Kidney (tissue), 14 donors: ENCODE data around the gene TSNAXIP1. TPM values are rescaled to one million over a fixed set of nuclear protein-coding genes. Genes with fewer than 3 reads are reported as not detected.
A peak's percentile ranks its signal among the peaks of the same experiment; 100 is the strongest.
"Not testable (repeated sequence)": the region's sequence is repeated elsewhere in the genome, so short reads cannot be mapped to it uniquely, and the experiment has no call there.

ENCODE experiments used
- DNase-seq, 5 donors: peaks; one replicate each; pipeline ENCODE4 v3.0.0-alpha.2; 2013 to 2020
- FAIRE-seq: peaks from 2 replicates; lab custom pipeline; 2012; peaks lifted over from hg19 to GRCh38; lab: Jason Lieb, UNC
- H3K27ac ChIP-seq, 2 donors: one replicate each; pipeline ENCODE4 v1.7.0; 2013; ENCODE audit warnings: low read depth in 2 of 2, low read length in 2 of 2, inconsistent platforms in 1 of 2
- H3K27me3 ChIP-seq: one replicate; pipeline ENCODE4 v1.7.1; 2013; ENCODE audit warnings: low read length, inconsistent platforms; ENCODE audit not compliant: control insufficient read depth, insufficient read depth
- H3K36me3 ChIP-seq, 3 donors: one replicate each; pipeline versions ENCODE4 v1.7.0 to v1.7.1; 2013; ENCODE audit warnings: low read length in 3 of 3, control low read depth in 1 of 3, inconsistent platforms in 1 of 3; ENCODE audit not compliant: insufficient read depth in 3 of 3, control insufficient read depth in 2 of 3
- H3K4me1 ChIP-seq, 3 donors: one replicate each; pipeline versions ENCODE4 v1.7.0 to v1.7.1; 2013; ENCODE audit warnings: low read length in 3 of 3, inconsistent platforms in 1 of 3, low read depth in 1 of 3; ENCODE audit not compliant: control insufficient read depth in 2 of 3, insufficient read depth in 2 of 3
- H3K4me3 ChIP-seq, 3 donors: one replicate each; pipeline versions ENCODE4 v1.7.0 to v1.8.1; 2013; ENCODE audit warnings: low read length in 3 of 3, control low read depth in 1 of 3, inconsistent platforms in 1 of 3
- H3K9ac ChIP-seq, 3 donors: one replicate each; pipeline versions ENCODE4 v1.7.0 to v1.7.1; 2013; ENCODE audit warnings: low read length in 3 of 3, control low read depth in 1 of 3, inconsistent platforms in 1 of 3
- H3K9me3 ChIP-seq, 3 donors: one replicate each; pipeline versions ENCODE4 v1.7.0 to v1.7.1; 2013; ENCODE audit warnings: low read length in 3 of 3, control low read depth in 1 of 3, inconsistent platforms in 1 of 3; ENCODE audit not compliant: control insufficient read depth in 2 of 3, insufficient read depth in 1 of 3
- CTCF ChIP-seq: IDR thresholded peaks from 3 replicates; pipeline ENCODE4 v1.5.1; 2012; ENCODE audit warnings: mild to moderate bottlenecking, moderate library complexity, borderline replicate concordance; ENCODE audit not compliant: insufficient read depth; ENCODE audit errors: extremely low read depth
- intact Hi-C: fragments of 100-400 bp; cut with DNase I; formaldehyde crosslinking; loops from one replicate; pipeline ENCODE4 v1.11.1; 2022
- polyA plus RNA-seq: library from polyadenylated mRNA; stranded (reverse); fragments of 350-450 nt; fragmentation: Illumina TruSeq; extraction: RNeasy Lipid Tissue Mini Kit (QIAGEN cat#74804); gene quantifications from one replicate; pipeline ENCODE4 v1.2.3, GENCODE V29; 2014; ENCODE audit warnings: low read depth, low replicate concordance; ENCODE audit not compliant: insufficient read depth
- total RNA-seq: library from RNA; stranded (reverse); fragmentation: NEBNext Ultra II Directional; extraction: Animal tissue kit (Norgen Biotek cat#: 25700); gene quantifications from one replicate; pipeline ENCODE4 v1.2.1, GENCODE V29; 2021
- donor health status: control.
- donor health status: control.
- donor health status: control.
- donor health status: control.
- donor health status: control.
- donor health status: DM: yes; HTN: yes; CAD: no.
- donor health status: Normal renal cell carcinoma (clear cell type).

TSNAXIP1 gene
- total and polyA plus RNA-seq, 2 donors from 2014 or later, result 2.8 to 3.9 TPM

GRCh38 chr16:67861877-67862276 is 55.2 kb downstream of the TSNAXIP1 start:
- no peak overlapping the region for H3K27ac ChIP-seq
- H3K4me3 ChIP-seq, result no peak overlapping the region
- DNase-seq (no peak), FAIRE-seq (no peak)
- H3K9me3 ChIP-seq, result no peaks in the 10 kb centered on the region
- no peak overlapping the region for H3K9ac ChIP-seq
- H3K4me1 ChIP-seq, result peaks cover 0 to 19% (median 13%) of the 10 kb centered on the region in 3 donors
- no peaks in the 10 kb centered on the region for H3K27me3 ChIP-seq
- intact Hi-C loops, result no loop called here
- no peak for TF ChIP-seq CTCF
- H3K36me3 ChIP-seq, result peaks cover 0 to 9% (median 4%) of the 10 kb centered on the region in 3 donors

- H3K9ac ChIP-seq, result peak overlapping the region in 1 of 3 donors; percentile 30
- FAIRE-seq, result no peak
- H3K27ac ChIP-seq, result peak overlapping the region; percentile 55 to 62
Observed at GRCh38 chr16:67862623-67863583, 56.2 kb downstream of the TSNAXIP1 start.

GRCh38 chr16:67864044-67864443 is 57.4 kb downstream of the TSNAXIP1 start:
- H3K27me3 ChIP-seq, intact Hi-C loops, H3K9ac ChIP-seq, H3K9me3 ChIP-seq, H3K4me1 ChIP-seq, DNase-seq, FAIRE-seq, H3K4me3 ChIP-seq: not testable (repeated sequence)
- H3K27ac ChIP-seq, result peak overlapping the region in 1 of 2 donors; percentile 49
- H3K36me3 ChIP-seq, result peaks cover 2 to 12% (median 6%) of the 10 kb centered on the region in 3 donors

More at GRCh38 chr16:67862623-67863583, 56.2 kb downstream of the TSNAXIP1 start:
- no peaks in the 10 kb centered on the region for H3K9me3 ChIP-seq
- intact Hi-C loops, result no loop called here
- peak in 1 of 5 donors; percentile 82 for DNase-seq
- peaks cover 0 to 9% (median 6%) of the 10 kb centered on the region in 3 donors for H3K4me1 ChIP-seq
- no peak overlapping the region for H3K4me3 ChIP-seq
- no peak for TF ChIP-seq CTCF
- peaks cover 2 to 9% (median 6%) of the 10 kb centered on the region in 3 donors for H3K36me3 ChIP-seq
- H3K27me3 ChIP-seq, result no peaks in the 10 kb centered on the region

- Histone ChIP-seq H3K27me3 (no peaks in the 10 kb centered on the region), H3K4me3 (no peak overlapping the region), H3K36me3 (peaks cover 2 to 12% (median 6%) of the 10 kb centered on the region in 3 donors), H3K9me3 (no peaks in the 10 kb centered on the region), H3K27ac (no peak overlapping the region), H3K4me1 (peaks cover 0 to 7% (median 6%) of the 10 kb centered on the region in 3 donors), H3K9ac (no peak overlapping the region)
- no peak for FAIRE-seq
- intact Hi-C loops, result no loop called here
- no peak for TF ChIP-seq CTCF
- no peak for DNase-seq
Observed at GRCh38 chr16:67864594-67864993, 57.9 kb downstream of the TSNAXIP1 start.
